ENCODE results near the gene SETD2.
"Not testable (repeated sequence)": the region's sequence is repeated elsewhere in the genome, so short reads cannot be mapped to it uniquely, and the experiment has no call there.

- not testable (repeated sequence) for TF ChIP-seq CTCF (IDR thresholded peaks at IDR 0.05 in 4 of 5, conservative IDR thresholded peaks at IDR 0.05 in 1 of 5); POLR2A (IDR thresholded peaks at IDR 0.05)
These were observed 126.6 kb downstream of the SETD2 start for GRCh38 chr3:47037302-47037701.

All from gastrocnemius medialis (tissue), 4 donors.